H1 (cell line): ENCODE data around the gene KCNJ10. TPM values are rescaled to one million over a fixed set of nuclear protein-coding genes. Genes with fewer than 3 reads are reported as not detected.
A peak's percentile ranks its signal among the peaks of the same experiment; 100 is the strongest.

Source experiments
- CTCF ChIA-PET: fragments of 300-600 bp; sonication (Branson Sonifier 250); formaldehyde crosslinking; loops from one replicate; lab custom pipeline; 2021; ENCODE audit not compliant: partially characterized antibody; lab: Charles Lee
- POLR2A ChIA-PET: fragments of 300-600 bp; sonication (Branson Sonifier 250); formaldehyde crosslinking; loops from one replicate; lab custom pipeline; 2021; ENCODE audit warnings: inconsistent platforms; ENCODE audit not compliant: partially characterized antibody; lab: Charles Lee
- DNase-seq, 2 experiments: peaks; one replicate each; pipeline versions ENCODE4 v3.0.0 to v3.0.0-alpha.2; 2010 to 2022; ENCODE audit warnings: low spot score in 2 of 2, low read depth in 1 of 2, mixed read lengths in 1 of 2
- FAIRE-seq: peaks from 2 replicates; lab custom pipeline; 2011; peaks lifted over from hg19 to GRCh38; lab: Jason Lieb, UNC
- H2AFZ ChIP-seq: 2 replicates; pipeline ENCODE4 v1.8.1; 2012; ENCODE audit warnings: low read length, inconsistent platforms
- H2AK5ac ChIP-seq: 2 replicates; pipeline ENCODE4 v1.6.1; 2013; ENCODE audit warnings: low read depth, low read length
- H2BK120ac ChIP-seq: replicated peaks from 2 replicates; pipeline ENCODE3; 2013; ENCODE audit warnings: low read depth, low read length, inconsistent platforms
- H2BK12ac ChIP-seq: 2 replicates; pipeline ENCODE4 v1.6.1; 2013; ENCODE audit warnings: low read depth, low read length
- H2BK15ac ChIP-seq: 2 replicates; pipeline ENCODE4 v1.6.1; 2013; ENCODE audit warnings: low read length
- H2BK20ac ChIP-seq: 2 replicates; pipeline ENCODE4 v1.6.1; 2013; ENCODE audit warnings: low read length
- H2BK5ac ChIP-seq: 2 replicates; pipeline ENCODE4 v1.6.1; 2013; ENCODE audit warnings: low read depth, low read length
- H3K14ac ChIP-seq: 2 replicates; pipeline ENCODE4 v1.6.1; 2013; ENCODE audit warnings: inconsistent platforms; ENCODE audit not compliant: insufficient read length
- H3K18ac ChIP-seq: 2 replicates; pipeline ENCODE4 v1.6.1; 2013; ENCODE audit warnings: low read length; ENCODE audit errors: extremely low read depth
- H3K23ac ChIP-seq: 2 replicates; pipeline ENCODE4 v1.6.1; 2013; ENCODE audit warnings: inconsistent platforms; ENCODE audit not compliant: insufficient read length
- H3K23me2 ChIP-seq: 2 replicates; pipeline ENCODE4 v1.6.1; 2013; ENCODE audit warnings: low read depth, low read length
- H3K27ac ChIP-seq: 2 replicates; pipeline ENCODE4 v1.6.1; 2011; ENCODE audit warnings: low read depth, low read length, inconsistent platforms
- H3K27me3 ChIP-seq, 4 experiments: replicated peaks in 1 of 4; 1 replicate in 1 of 4; 2 replicates in 3 of 4; pipeline versions ENCODE4 v1.6.1 to v1.8.1; 2011 to 2013; ENCODE audit warnings: low read length in 3 of 4, mild to moderate bottlenecking in 3 of 4, inconsistent platforms in 2 of 4, mixed read lengths in 2 of 4, moderate library complexity in 1 of 4; ENCODE audit not compliant: control insufficient read depth in 3 of 4, insufficient read depth in 3 of 4; ENCODE audit errors: extremely low read depth in 1 of 4
- H3K36me3 ChIP-seq, 4 experiments: 2 replicates each; pipeline versions ENCODE4 v1.6.1 to v1.8.1; 2011 to 2013; ENCODE audit warnings: mild to moderate bottlenecking in 4 of 4, low read length in 3 of 4, moderate library complexity in 2 of 4, control low read depth in 1 of 4, inconsistent platforms in 1 of 4; ENCODE audit not compliant: insufficient read depth in 4 of 4, control insufficient read depth in 2 of 4
- H3K4ac ChIP-seq: replicated peaks from 2 replicates; pipeline ENCODE3; 2013; ENCODE audit warnings: low read length, low read depth, mixed read lengths, inconsistent platforms; ENCODE audit not compliant: insufficient read length
- H3K4me1 ChIP-seq, 4 experiments: replicated peaks in 1 of 4; 1 replicate in 1 of 4; 2 replicates in 3 of 4; pipeline versions ENCODE4 v1.6.1 to v1.8.1; 2011 to 2013; ENCODE audit warnings: low read length in 3 of 4, inconsistent platforms in 2 of 4, mixed read lengths in 1 of 4; ENCODE audit not compliant: insufficient read depth in 4 of 4, control insufficient read depth in 3 of 4
- H3K4me2 ChIP-seq, 2 experiments: 2 replicates each; pipeline versions ENCODE4 v1.6.1 to v1.8.1; 2011 to 2013; ENCODE audit warnings: low read depth in 2 of 2, low read length in 2 of 2, control low read depth in 1 of 2, inconsistent platforms in 1 of 2, mild to moderate bottlenecking in 1 of 2; ENCODE audit not compliant: insufficient read depth in 1 of 2
- H3K4me3 ChIP-seq, 4 experiments: fragments of 200-600, 300-600 bp in 1 of 4; sonication (generic), shearing (Covaris generic), sonication (Bioruptor Twin) in 1 of 4; 2 replicates each; pipeline versions ENCODE4 v1.5.1 to v1.8.1; 2011 to 2016; ENCODE audit warnings: low read length in 4 of 4, low read depth in 3 of 4, control low read depth in 2 of 4, inconsistent platforms in 2 of 4, mild to moderate bottlenecking in 2 of 4, mixed read lengths in 1 of 4, moderate library complexity in 1 of 4; ENCODE audit not compliant: insufficient read depth in 2 of 4; ENCODE audit errors: extremely low read depth in 1 of 4
- H3K56ac ChIP-seq: replicated peaks from 2 replicates; pipeline ENCODE3; 2013; ENCODE audit warnings: low read depth, mild to moderate bottlenecking, mixed read lengths, low read length, inconsistent platforms; ENCODE audit not compliant: insufficient read length
- H3K79me1 ChIP-seq: 2 replicates; pipeline ENCODE4 v1.6.1; 2013; ENCODE audit warnings: low read depth, low read length, control low read depth
- H3K79me2 ChIP-seq, 2 experiments: 2 replicates each; pipeline versions ENCODE4 v1.6.1 to v1.8.1; 2012 to 2013; ENCODE audit warnings: low read length in 2 of 2, mild to moderate bottlenecking in 2 of 2, inconsistent platforms in 1 of 2; ENCODE audit not compliant: insufficient read depth in 2 of 2, control insufficient read depth in 1 of 2
- H3K9ac ChIP-seq, 4 experiments: replicated peaks in 1 of 4; 1 replicate in 1 of 4; 2 replicates in 3 of 4; pipeline versions ENCODE4 v1.6.1 to v1.8.1; 2011 to 2013; ENCODE audit warnings: low read depth in 3 of 4, low read length in 3 of 4, control low read depth in 2 of 4, mild to moderate bottlenecking in 2 of 4, moderate library complexity in 2 of 4, inconsistent platforms in 1 of 4; ENCODE audit errors: extremely low read depth in 1 of 4
- H3K9me3 ChIP-seq, 2 experiments: 2 replicates each; pipeline versions ENCODE4 v1.6.1 to v1.8.1; 2012 to 2013; ENCODE audit warnings: mild to moderate bottlenecking in 2 of 2, moderate library complexity in 2 of 2, control low read depth in 1 of 2, inconsistent platforms in 1 of 2, low read depth in 1 of 2, low read length in 1 of 2, mixed read lengths in 1 of 2; ENCODE audit not compliant: insufficient read depth in 2 of 2
- H4K20me1 ChIP-seq, 2 experiments: replicated peaks in 1 of 2; 2 replicates each; pipeline versions ENCODE3 to v1.8.1; 2011 to 2013; ENCODE audit warnings: inconsistent platforms in 2 of 2, low read length in 2 of 2, mild to moderate bottlenecking in 1 of 2; ENCODE audit not compliant: insufficient read depth in 2 of 2, control insufficient read depth in 1 of 2
- H4K5ac ChIP-seq: 2 replicates; pipeline ENCODE4 v1.6.1; 2013; ENCODE audit warnings: low read length, low read depth, mixed read lengths, inconsistent platforms; ENCODE audit not compliant: insufficient read length
- H4K8ac ChIP-seq: 2 replicates; pipeline ENCODE4 v1.8.0; 2013; ENCODE audit warnings: mild to moderate bottlenecking, moderate library complexity, low read length, inconsistent platforms; ENCODE audit not compliant: insufficient read depth; ENCODE audit errors: extremely low read depth
- H4K91ac ChIP-seq: replicated peaks from 2 replicates; pipeline ENCODE3; 2013; ENCODE audit warnings: low read length, mixed read lengths, inconsistent platforms; ENCODE audit not compliant: insufficient read length
- BCL11A ChIP-seq, 2 experiments: IDR thresholded peaks; one replicate each; pipeline ENCODE4 v1.6.1; 2011; ENCODE audit warnings: low read depth in 2 of 2, low read length in 2 of 2, mild to moderate bottlenecking in 2 of 2
- CHD2 ChIP-seq: IDR thresholded peaks from 2 replicates; pipeline ENCODE4 v1.6.1; 2012; ENCODE audit warnings: low read length, improper control_type of control experiment
- TEAD4 ChIP-seq: IDR thresholded peaks from 2 replicates; pipeline ENCODE4 v1.6.1; 2012; ENCODE audit warnings: low read depth, low read length, inconsistent platforms, mixed read lengths
- WGBS, 2 experiments: shearing (Covaris generic) in 1 of 2; methylation state at CpG; one replicate each; pipeline versions ENCODE4 v1.1.6 to v1.1.7; 2013 to 2015; ENCODE audit warnings: low lambda C conversion rate in 2 of 2, mixed read lengths in 2 of 2, inconsistent platforms in 1 of 2, low coverage in 1 of 2, missing lambda C conversion rate in 1 of 2; ENCODE audit not compliant: insufficient replicate concordance in 2 of 2, insufficient coverage in 1 of 2, insufficient read length in 1 of 2; ENCODE audit errors: extremely low coverage in 1 of 2, missing lambda C conversion rate in 1 of 2; 5-methylcytosine and 5-hydroxymethylcytosine counted together
- polyA plus RNA-seq, 7 experiments: library from polyadenylated mRNA; depleted of rRNA in 3 of 7; stranded (reverse) in 5 of 7; unstranded in 2 of 7; fragments of >200 nt in 5 of 7; fragments of 200-250 nt in 2 of 7; gene quantifications; 1 replicate in 5 of 7; 2 replicates in 1 of 7; 4 replicates in 1 of 7; pipeline versions ENCODE4 v1.2.1 to v1.2.3, GENCODE V29; 2011 to 2013; ENCODE audit warnings: missing spikeins in 2 of 7, mixed read lengths in 2 of 7
- total RNA-seq: library from RNA; stranded (reverse); fragmentation: NEBNext Ultra II Directional; extraction: Animal tissue kit (Norgen Biotek cat#: 25700); gene quantifications from 2 replicates; pipeline ENCODE4 v1.2.1, GENCODE V29; 2021

Gene KCNJ10
- total and polyA plus RNA-seq, 2 of the 8 experiments (the other 6 are each of a cell fraction or from before 2014, with no cell fraction given) = 1.7 to 2.4 TPM

GRCh38 chr1:160079448-160079847, 9.5 kb upstream of the KCNJ10 start:
- H2BK20ac ChIP-seq = no peak overlapping the region
- TF ChIP-seq TEAD4 (0 out of 2 replicates have a peak, but pooled peaks have one; percentile 49), CHD2 (no peak), BCL11A (IDR thresholded peaks at IDR 0.05; ENCODE audit: low read depth in 2 of 2, low read length in 2 of 2) (no peak)
- TF ChIP-seq, all 59 proteins: peak for 1
- no peak overlapping the region for H4K5ac ChIP-seq
- H3K36me3 ChIP-seq = peaks cover 0 to 2% (median 0%) of the 10 kb centered on the region in 4 experiments; a peak in 1 of 8 replicates
- no peaks in the 10 kb centered on the region for H4K20me1 ChIP-seq
- FAIRE-seq (no peak), DNase-seq (no peak)
- no peaks in the 10 kb centered on the region for H3K79me1 ChIP-seq
- H3K4ac ChIP-seq = no peak overlapping the region
- H3K4me3 ChIP-seq = no peak overlapping the region
- no peak overlapping the region for H3K18ac ChIP-seq
- H3K27ac ChIP-seq = no peak overlapping the region
- ChIA-PET POLR2A (interaction anchor here (1.0 to 1.8 kb wide), 7 partner anchors 11 to 139 kb away, joined by 3 to 8 read pairs (median 4); no protein-coding TSS in a partner anchor), CTCF (interaction anchor here (0.8 to 50.1 kb wide), 24 partner anchors 5 to 538 kb away, joined by 3 to 1874 read pairs (median 5); partner anchors contain the start of genes ATP1A4, CASQ1, IGSF8 and KCNJ10)
- no peaks in the 10 kb centered on the region; the same call in 1 of the 2 replicates for H3K23me2 ChIP-seq
- no peak overlapping the region for H4K91ac ChIP-seq
- no peak overlapping the region for H3K4me2 ChIP-seq
- H2BK15ac ChIP-seq = no peak overlapping the region
- WGBS, 2 experiments = 80% methylated on average over 4 of the region's 4 CpGs; no CpG with 5 or more reads in 1 of the 2 experiments
- no peak overlapping the region for H2BK5ac ChIP-seq
- no peak overlapping the region for H2BK12ac ChIP-seq
- no peak overlapping the region for H3K9ac ChIP-seq
- no peak overlapping the region for H4K8ac ChIP-seq
- H2BK120ac ChIP-seq = no peak overlapping the region
- H3K23ac ChIP-seq = no peak overlapping the region
- H3K79me2 ChIP-seq = no peaks in the 10 kb centered on the region
- H3K14ac ChIP-seq = no peak overlapping the region
- peaks cover 0 to 41% (median 25%) of the 10 kb centered on the region in 4 experiments; a peak in 6 of 7 replicates for H3K27me3 ChIP-seq
- no peak overlapping the region for H2AK5ac ChIP-seq
- no peak overlapping the region for H2AFZ ChIP-seq
- H3K4me1 ChIP-seq = peaks cover 0 to 5% (median 2%) of the 10 kb centered on the region in 4 experiments; a peak in 4 of 7 replicates
- H3K56ac ChIP-seq = no peak overlapping the region
- peaks cover 0 to 2% of the 10 kb centered on the region in 2 experiments; a peak in 1 of 4 replicates for H3K9me3 ChIP-seq
